Stimulated activated CD4-positive, alpha-beta T cell treated with anti-CD3 and anti-CD28 coated beads, Interleukin-15, amount 100 ng/mL, for 48 hours (primary cell): ENCODE measurements around the gene ANK3.

Experiments
- DNase-seq, 2 donors: peaks; one replicate each; pipeline ENCODE4 v3.0.0-alpha.2; 2020; ENCODE audit warnings: low read depth in 2 of 2

ANK3 gene

GRCh38 chr10:60175441-60175971, 214.2 kb downstream of the ANK3 start:
- DNase-seq, result no peak

- DNase-seq, result no peak
Measured at GRCh38 chr10:60172363-60172990, 217.2 kb downstream of the ANK3 start.

GRCh38 chr10:60171436-60172013, 218.2 kb downstream of the ANK3 start:
- DNase-seq, result no peak

GRCh38 chr10:60170250-60170649, 219.4 kb downstream of the ANK3 start:
- no peak for DNase-seq

- DNase-seq, result no peak
Measured at GRCh38 chr10:60169111-60169510, 220.6 kb downstream of the ANK3 start.

- no peak for DNase-seq
Measured at GRCh38 chr10:60167050-60167449, 222.6 kb downstream of the ANK3 start.

GRCh38 chr10:60163786-60164185, 225.9 kb downstream of the ANK3 start:
- no peak for DNase-seq

- no peak for DNase-seq
Measured at GRCh38 chr10:60162631-60163030, 227.0 kb downstream of the ANK3 start.

GRCh38 chr10:60155943-60156683, 233.6 kb downstream of the ANK3 start:
- DNase-seq, result no peak

- DNase-seq, result no peak
Measured at GRCh38 chr10:60155099-60155877, 234.4 kb downstream of the ANK3 start.

- DNase-seq, result no peak
Measured at GRCh38 chr10:60149003-60149402, 240.7 kb downstream of the ANK3 start.

- no peak for DNase-seq
Measured at GRCh38 chr10:60148266-60148840, 241.3 kb downstream of the ANK3 start.

- no peak for DNase-seq
Measured at GRCh38 chr10:60147576-60148265, 242.0 kb downstream of the ANK3 start.

- no peak for DNase-seq
Measured at GRCh38 chr10:60147025-60147424, 242.7 kb downstream of the ANK3 start.

GRCh38 chr10:60144099-60144498, 245.6 kb downstream of the ANK3 start:
- DNase-seq, result no peak

- no peak for DNase-seq
Measured at GRCh38 chr10:60142736-60143135, 246.9 kb downstream of the ANK3 start.

- no peak for DNase-seq
Measured at GRCh38 chr10:60141896-60142559, 247.6 kb downstream of the ANK3 start.

GRCh38 chr10:60140651-60141632, 248.7 kb downstream of the ANK3 start:
- DNase-seq, result no peak

- DNase-seq, result no peak
Measured at GRCh38 chr10:60139798-60140566, 249.7 kb downstream of the ANK3 start.
